VCaP (cell line): ENCODE measurements around the gene OR10P1.
A peak's percentile ranks its signal among the peaks of the same experiment; 100 is the strongest.

ENCODE experiments used
- H3K27ac ChIP-seq: fragments of 450-650 bp; 2 replicates; pipeline ENCODE4 v1.5.1; 2017
- TF ChIP-seq, protein P1 (sequence below): fragments of 450-650 bp; conservative IDR thresholded peaks from 2 replicates; pipeline ENCODE4 v1.5.1; 2017; ENCODE audit warnings: mild to moderate bottlenecking, moderate library complexity

Gene OR10P1

DNA sequence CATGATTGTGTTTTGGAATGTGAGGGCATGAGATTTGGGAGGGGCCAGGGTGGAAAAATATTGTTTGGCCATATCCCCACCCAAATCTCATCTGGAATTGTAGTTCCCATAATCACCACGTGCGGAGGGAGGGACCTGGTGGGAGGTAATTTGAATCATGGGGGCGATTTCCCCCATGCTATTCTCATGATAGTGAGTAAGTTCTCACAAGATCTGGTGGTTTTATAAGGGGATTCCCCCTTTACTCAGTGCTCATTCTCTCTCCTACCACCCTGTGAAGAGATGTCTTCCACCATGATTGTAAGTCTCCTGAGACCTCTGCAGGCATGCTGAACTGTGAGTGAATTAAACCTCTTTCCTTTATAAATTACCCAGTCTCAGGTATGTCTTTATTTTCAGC is 15.7 kb downstream of the OR10P1 start:
- TF ChIP-seq, protein P1, sequence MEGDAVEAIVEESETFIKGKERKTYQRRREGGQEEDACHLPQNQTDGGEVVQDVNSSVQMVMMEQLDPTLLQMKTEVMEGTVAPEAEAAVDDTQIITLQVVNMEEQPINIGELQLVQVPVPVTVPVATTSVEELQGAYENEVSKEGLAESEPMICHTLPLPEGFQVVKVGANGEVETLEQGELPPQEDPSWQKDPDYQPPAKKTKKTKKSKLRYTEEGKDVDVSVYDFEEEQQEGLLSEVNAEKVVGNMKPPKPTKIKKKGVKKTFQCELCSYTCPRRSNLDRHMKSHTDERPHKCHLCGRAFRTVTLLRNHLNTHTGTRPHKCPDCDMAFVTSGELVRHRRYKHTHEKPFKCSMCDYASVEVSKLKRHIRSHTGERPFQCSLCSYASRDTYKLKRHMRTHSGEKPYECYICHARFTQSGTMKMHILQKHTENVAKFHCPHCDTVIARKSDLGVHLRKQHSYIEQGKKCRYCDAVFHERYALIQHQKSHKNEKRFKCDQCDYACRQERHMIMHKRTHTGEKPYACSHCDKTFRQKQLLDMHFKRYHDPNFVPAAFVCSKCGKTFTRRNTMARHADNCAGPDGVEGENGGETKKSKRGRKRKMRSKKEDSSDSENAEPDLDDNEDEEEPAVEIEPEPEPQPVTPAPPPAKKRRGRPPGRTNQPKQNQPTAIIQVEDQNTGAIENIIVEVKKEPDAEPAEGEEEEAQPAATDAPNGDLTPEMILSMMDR = no peak
- no peak overlapping the region for H3K27ac ChIP-seq

DNA sequence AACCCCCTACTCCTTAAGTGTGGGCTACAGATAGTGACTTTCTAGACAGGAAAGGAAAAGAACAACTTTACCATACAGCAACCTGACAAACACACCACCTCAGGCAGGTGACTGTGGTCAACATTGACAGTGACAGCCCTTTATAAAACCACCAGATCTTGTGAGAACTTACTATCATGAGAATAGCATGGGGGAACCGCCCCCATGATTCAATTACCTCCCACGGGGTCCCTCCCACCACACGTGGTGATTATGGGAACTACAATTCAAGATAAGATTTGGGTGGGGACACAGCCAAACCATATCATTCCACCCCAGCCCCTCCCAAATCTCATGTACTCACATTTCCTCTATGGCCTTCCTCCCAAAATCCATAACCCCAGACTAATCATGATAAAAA is 16.3 kb downstream of the OR10P1 start:
- TF ChIP-seq, protein P1 = no peak
- H3K27ac ChIP-seq = no peak overlapping the region

GRCh38 chr12:55654511-55655214 is 18.0 kb downstream of the OR10P1 start:
- TF ChIP-seq, protein P1 = no peak
- no peak overlapping the region for H3K27ac ChIP-seq

DNA sequence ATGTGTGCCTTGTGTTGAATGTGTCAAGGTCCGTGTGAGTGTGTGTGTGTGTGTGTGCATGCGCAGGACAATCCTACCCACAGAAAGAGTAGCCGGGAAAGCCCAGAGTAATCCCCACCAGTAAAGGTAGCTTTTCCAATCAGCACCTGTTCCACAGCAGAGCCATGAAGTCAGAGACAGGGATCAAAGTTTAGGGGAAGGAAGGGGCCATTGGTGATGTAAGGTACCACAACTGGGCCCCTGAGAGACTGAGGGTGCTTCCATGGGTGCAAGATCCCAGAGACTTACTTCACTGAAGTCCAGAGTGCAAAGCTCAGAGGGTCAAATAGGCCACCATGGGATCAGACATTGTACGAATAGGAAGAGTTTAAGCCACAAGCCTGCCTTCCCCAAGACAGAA is 20.5 kb downstream of the OR10P1 start:
- no peak overlapping the region for H3K27ac ChIP-seq
- TF ChIP-seq, protein P1 = no peak

GRCh38 chr12:55658212-55658611 is 21.5 kb downstream of the OR10P1 start:
- H3K27ac ChIP-seq = no peak overlapping the region
- TF ChIP-seq, protein P1 = no peak

DNA sequence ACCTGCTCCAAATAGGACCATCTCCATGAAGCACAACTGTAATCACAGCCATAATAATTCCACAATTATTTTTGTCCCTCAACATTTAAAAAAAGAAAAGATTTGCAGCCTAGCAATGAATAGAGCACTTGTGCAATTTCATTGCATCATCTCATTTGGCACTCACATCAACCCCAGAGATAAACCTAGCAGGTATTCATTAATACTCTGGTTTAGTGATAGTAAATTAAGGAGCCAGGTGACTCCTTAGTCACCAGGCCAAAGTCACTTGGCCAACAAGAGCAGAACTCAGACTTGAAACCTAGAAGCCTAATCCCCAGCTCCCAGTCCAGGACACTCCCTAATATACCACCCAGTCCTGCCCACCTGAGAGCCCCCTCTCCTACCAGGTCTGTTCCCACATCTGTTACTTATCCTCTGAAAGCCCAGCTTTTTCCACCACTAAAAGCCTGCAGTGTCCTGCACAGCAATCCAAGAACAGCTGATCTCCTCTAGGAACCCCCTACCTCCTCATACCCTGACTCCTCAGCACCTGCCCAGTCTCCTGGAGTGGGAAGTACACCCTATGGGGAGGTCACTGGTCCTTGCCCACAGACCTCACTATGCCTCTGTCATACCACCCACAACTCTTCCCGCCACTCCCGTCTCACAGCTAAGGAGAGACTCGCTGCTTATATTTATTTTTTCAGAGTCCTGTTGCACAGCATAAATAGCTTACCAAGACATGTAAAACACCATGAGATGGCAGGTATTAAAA is 22.1 kb downstream of the OR10P1 start:
- TF ChIP-seq, protein P1 = no peak
- no peak overlapping the region for H3K27ac ChIP-seq

DNA sequence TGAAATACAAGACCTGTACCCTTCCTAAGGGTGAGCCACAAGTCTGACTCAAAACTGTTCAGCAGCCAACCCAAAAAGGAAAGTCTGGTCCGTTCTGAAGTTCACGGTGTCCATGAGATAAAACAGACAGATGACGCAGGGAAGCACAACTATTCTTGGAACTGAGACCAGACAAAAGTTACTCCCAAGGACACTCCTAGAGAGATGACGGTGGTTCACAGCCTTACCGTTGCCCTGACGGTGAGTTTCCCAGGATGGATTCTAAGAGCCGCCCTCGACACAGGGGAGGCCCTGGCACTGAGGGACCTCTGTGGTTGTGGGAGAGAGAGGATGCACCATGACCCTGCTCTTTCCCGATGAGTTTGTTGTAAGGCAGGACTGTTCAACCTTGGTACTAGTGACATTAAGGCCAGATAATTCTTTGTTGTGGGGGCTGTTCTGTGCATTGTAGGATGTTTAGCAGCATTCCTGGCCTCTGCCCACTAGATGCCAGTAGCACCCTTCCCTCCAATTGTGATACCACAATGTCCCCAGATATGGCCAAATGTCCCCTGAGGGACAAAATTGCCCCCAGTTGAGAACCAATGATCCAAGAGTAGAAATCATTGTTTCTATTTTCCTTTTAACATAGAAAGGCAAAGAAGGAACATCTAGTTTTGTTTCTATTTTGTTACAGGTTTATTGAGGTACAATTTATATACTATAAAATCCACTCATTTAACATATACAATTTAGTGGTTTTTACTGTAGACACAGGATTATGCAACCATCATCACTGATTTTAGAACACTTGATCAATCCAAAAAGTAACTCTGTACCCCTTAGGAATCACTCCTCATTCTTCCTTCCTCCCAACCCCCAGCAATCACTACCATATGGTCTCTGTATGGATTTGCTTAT is 23.0 kb downstream of the OR10P1 start:
- TF ChIP-seq, protein P1 = peak; percentile 73
- no peak overlapping the region for H3K27ac ChIP-seq
